Activated T-cell treated with anti-CD3 and anti-CD28 coated beads, Interleukin-2, amount 50 U/mL, for 4 hours (primary cell): ENCODE results near the gene KLF13. TPM values are rescaled to one million over a fixed set of nuclear protein-coding genes. Genes with fewer than 3 reads are reported as not detected.
"Not testable (repeated sequence)": the region's sequence is repeated elsewhere in the genome, so short reads cannot be mapped to it uniquely, and the experiment has no call there.

Source experiments
- ATAC-seq, 2 donors: fragments of 200-7000 bp; cut with Tn5 transposase; one replicate each; pipeline ENCODE4 v1.10.0; 2021
- DNase-seq: peaks from one replicate; pipeline ENCODE4 v3.0.0-alpha.2; 2020
- H3K27me3 Mint-ChIP-seq: one replicate; pipeline ENCODE4 v1.8.0; 2021; ENCODE audit warnings: low read depth, mixed read lengths
- H3K36me3 Mint-ChIP-seq: one replicate; pipeline ENCODE4 v1.8.0; 2022; ENCODE audit warnings: mixed read lengths; ENCODE audit not compliant: insufficient read depth
- H3K4me1 Mint-ChIP-seq: one replicate; pipeline ENCODE4 v1.8.0; 2021; ENCODE audit warnings: low read depth, mixed read lengths
- H3K4me3 Mint-ChIP-seq: one replicate; pipeline ENCODE4 v1.8.0; 2021; ENCODE audit warnings: mild to moderate bottlenecking, moderate library complexity, mixed read lengths
- H3K9me3 Mint-ChIP-seq: one replicate; pipeline ENCODE4 v1.8.0; 2021; ENCODE audit warnings: mixed read lengths
- total RNA-seq, 3 donors: library from RNA; stranded (reverse); gene quantifications; one replicate each; pipeline ENCODE4 v1.2.1, GENCODE V29; 2021

Gene KLF13
- total RNA-seq, 3 donors from 2014 or later, result 75.0 to 82.8 (median 81.8) TPM

DNA sequence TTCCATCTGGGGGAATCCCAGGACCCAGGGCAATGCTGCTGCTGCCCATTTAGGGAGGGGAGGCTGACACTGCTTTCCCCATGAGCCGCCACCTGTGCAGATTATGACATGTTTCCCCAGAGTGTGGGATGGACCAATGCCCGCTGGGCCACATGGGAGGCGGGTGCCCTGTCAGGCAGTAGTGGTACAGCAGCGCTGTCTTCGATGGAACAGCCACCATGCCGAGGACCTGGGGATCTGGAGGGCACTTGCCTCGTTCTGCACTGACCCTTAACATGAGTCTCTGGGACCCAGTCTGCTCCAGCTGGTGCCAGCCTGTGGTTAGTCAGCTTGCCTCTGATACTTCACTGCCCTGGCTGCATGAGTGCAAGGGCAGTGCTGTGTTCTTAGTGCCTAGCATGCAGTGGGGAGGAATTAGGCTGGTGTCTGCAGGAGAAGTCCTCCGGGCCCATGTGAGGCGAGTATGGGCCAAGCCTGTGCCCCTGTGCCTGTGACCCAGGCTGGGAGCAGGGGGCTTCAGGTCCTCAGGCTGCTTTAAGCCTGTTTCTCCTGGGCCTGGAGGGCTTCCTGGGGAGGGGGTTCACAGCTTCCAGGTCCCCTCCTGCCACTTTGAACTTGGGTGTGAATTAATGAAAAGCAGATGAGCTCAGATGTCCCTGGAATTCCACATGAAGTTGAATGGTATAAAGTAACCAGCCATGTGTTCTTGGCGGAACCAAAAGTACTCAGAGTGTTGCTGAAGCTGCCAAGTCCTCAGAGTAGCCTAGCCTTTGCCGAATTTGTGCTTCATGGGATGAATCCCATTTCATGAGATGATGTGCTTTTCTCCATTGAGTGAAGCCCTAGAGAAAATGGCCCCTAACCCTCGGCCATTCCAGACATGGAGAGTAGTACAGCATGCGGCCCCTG lies 22.9 kb downstream of the KLF13 start:
- no peaks in the 10 kb centered on the region for H3K9me3 Mint-ChIP-seq
- H3K36me3 Mint-ChIP-seq, result peaks cover 11% of the 10 kb centered on the region
- peaks cover 100% of the 10 kb centered on the region for H3K4me1 Mint-ChIP-seq
- H3K4me3 Mint-ChIP-seq, result peak overlapping the region; percentile 11
- H3K27me3 Mint-ChIP-seq, result no peaks in the 10 kb centered on the region
- ATAC-seq, result no peak
- DNase-seq, result no peak

DNA sequence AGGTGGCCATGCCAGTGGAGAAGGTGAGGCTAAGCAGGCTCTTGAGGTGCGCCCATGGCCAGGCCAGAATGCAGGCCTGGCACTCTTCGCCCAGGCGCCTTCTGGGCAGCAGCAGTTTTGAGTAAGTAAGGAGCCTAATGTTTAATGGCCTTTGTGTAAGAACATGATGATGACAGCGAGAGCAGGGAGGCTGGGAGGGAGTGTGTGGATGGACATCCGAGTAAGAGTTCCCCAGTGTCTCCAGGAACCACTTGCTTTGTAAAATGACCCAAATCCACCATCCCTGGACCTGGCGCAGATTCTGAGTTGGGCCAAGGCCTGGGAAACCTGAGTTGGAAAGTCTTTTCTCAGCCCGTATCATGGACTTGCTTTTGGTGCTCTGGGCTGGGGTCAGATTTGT lies 24.1 kb downstream of the KLF13 start:
- Mint-ChIP-seq H3K4me3 (no peak overlapping the region), H3K36me3 (peaks cover 20% of the 10 kb centered on the region), H3K9me3 (no peaks in the 10 kb centered on the region), H3K4me1 (peaks cover 100% of the 10 kb centered on the region), H3K27me3 (no peaks in the 10 kb centered on the region)
- ATAC-seq, result no peak
- DNase-seq, result no peak

DNA sequence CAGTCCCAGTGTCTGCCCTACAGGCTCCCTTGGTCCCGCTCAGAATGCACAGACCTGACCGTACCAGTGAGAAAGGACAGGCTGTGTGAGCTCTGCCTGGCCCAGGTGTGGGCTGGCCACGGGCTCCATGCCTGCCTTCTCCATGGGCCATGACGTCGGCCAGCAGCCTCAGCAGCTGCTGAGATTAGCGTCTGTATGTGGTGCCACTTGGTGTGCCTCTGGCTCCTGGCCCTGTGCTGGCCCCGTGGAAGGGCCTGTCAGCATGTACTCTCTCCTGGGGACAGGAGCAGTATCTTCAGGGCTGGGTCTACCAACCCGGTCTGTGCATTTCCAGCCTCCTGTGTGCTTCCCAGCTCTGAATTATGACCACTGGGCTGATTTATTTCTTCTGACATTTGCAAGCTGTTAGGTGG lies 25.7 kb downstream of the KLF13 start:
- no peaks in the 10 kb centered on the region for H3K27me3 Mint-ChIP-seq
- no peak for ATAC-seq
- H3K4me1 Mint-ChIP-seq, result peaks cover 100% of the 10 kb centered on the region
- H3K9me3 Mint-ChIP-seq, result no peaks in the 10 kb centered on the region
- DNase-seq, result no peak
- H3K36me3 Mint-ChIP-seq, result peaks cover 23% of the 10 kb centered on the region
- H3K4me3 Mint-ChIP-seq, result peak overlapping the region; percentile 61

- ATAC-seq (peak; percentile 25 to 31), DNase-seq (peak; percentile 46)
- Mint-ChIP-seq H3K36me3 (peaks cover 19% of the 10 kb centered on the region), H3K9me3 (no peaks in the 10 kb centered on the region), H3K27me3 (no peaks in the 10 kb centered on the region), H3K4me1 (peaks cover 100% of the 10 kb centered on the region), H3K4me3 (peak overlapping the region; percentile 61)
These were observed 26.5 kb downstream of the KLF13 start for GRCh38 chr15:31352911-31353811.

DNA sequence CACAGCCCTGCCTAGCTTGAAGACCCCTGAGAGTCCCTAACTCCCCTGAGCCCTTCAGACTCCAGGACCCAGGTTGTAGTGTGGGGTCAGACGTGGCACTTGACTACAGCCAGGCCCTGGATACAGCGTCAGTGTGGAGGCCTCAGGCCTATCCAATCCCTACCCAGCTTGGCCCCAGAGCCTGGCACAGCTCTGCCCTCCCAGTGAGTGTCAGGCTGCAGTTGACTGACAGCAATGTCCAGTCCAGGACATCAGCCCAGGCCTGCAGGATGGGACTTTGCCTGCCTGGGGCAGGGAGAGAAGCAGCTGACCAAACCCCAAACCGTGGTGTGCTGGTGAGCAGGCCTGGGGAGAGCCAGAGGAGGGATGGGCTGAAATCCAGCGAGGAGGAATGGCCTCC lies 27.3 kb downstream of the KLF13 start:
- Mint-ChIP-seq H3K4me1 (peaks cover 100% of the 10 kb centered on the region), H3K36me3 (peaks cover 22% of the 10 kb centered on the region), H3K4me3 (no peak overlapping the region), H3K9me3 (no peaks in the 10 kb centered on the region), H3K27me3 (no peaks in the 10 kb centered on the region)
- ATAC-seq (no peak), DNase-seq (no peak)

GRCh38 chr15:31356097-31356496 lies 29.5 kb downstream of the KLF13 start:
- H3K36me3 Mint-ChIP-seq, result peaks cover 18% of the 10 kb centered on the region
- not testable (repeated sequence) for H3K9me3 Mint-ChIP-seq, ATAC-seq, DNase-seq, H3K27me3 Mint-ChIP-seq
- peaks cover 98% of the 10 kb centered on the region for H3K4me1 Mint-ChIP-seq
- peak overlapping the region; percentile 74 for H3K4me3 Mint-ChIP-seq

GRCh38 chr15:31357148-31357547 lies 30.5 kb downstream of the KLF13 start:
- peak overlapping the region; percentile 74 for H3K4me3 Mint-ChIP-seq
- peak in 1 of 2 donors; percentile 13 for ATAC-seq
- peaks cover 18% of the 10 kb centered on the region for H3K36me3 Mint-ChIP-seq
- H3K4me1 Mint-ChIP-seq, result peaks cover 98% of the 10 kb centered on the region
- H3K9me3 Mint-ChIP-seq, result no peaks in the 10 kb centered on the region
- no peak for DNase-seq
- H3K27me3 Mint-ChIP-seq, result no peaks in the 10 kb centered on the region

- H3K4me3 Mint-ChIP-seq, result peak overlapping the region; percentile 57
- peaks cover 98% of the 10 kb centered on the region for H3K4me1 Mint-ChIP-seq
- no peaks in the 10 kb centered on the region for H3K9me3 Mint-ChIP-seq
- peaks cover 18% of the 10 kb centered on the region for H3K36me3 Mint-ChIP-seq
- DNase-seq (no peak), ATAC-seq (no peak)
- H3K27me3 Mint-ChIP-seq, result no peaks in the 10 kb centered on the region
These were observed 31.5 kb downstream of the KLF13 start for GRCh38 chr15:31358163-31358562.

GRCh38 chr15:31358957-31359701 lies 32.5 kb downstream of the KLF13 start:
- DNase-seq, result no peak
- no peak for ATAC-seq
- H3K4me3 Mint-ChIP-seq, result peak overlapping the region; percentile 72
- no peaks in the 10 kb centered on the region for H3K9me3 Mint-ChIP-seq
- no peaks in the 10 kb centered on the region for H3K27me3 Mint-ChIP-seq
- H3K36me3 Mint-ChIP-seq, result peaks cover 17% of the 10 kb centered on the region
- peaks cover 98% of the 10 kb centered on the region for H3K4me1 Mint-ChIP-seq

DNA sequence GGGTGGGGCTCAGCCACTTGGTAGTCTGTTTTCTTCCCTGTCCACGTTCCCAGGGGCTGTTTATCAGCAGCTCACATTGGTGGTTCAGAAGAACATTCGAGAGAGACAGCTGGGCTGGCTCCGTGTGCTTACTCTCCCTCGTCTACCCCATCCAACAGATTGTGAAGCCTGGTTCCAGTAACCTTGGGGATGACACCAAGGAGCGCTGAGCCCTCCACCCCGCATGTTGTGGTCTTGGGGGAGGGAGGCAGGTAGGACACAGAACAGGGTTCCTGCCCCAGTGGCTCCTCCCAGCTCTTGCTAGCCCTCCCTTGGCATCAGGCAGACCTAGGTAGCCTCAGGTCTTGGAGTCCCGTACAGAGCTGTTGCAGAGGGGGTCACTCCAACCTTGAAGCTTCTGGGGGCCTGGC lies 33.1 kb downstream of the KLF13 start:
- Mint-ChIP-seq H3K4me3 (peak overlapping the region; percentile 72), H3K9me3 (no peaks in the 10 kb centered on the region), H3K27me3 (no peaks in the 10 kb centered on the region), H3K36me3 (peaks cover 16% of the 10 kb centered on the region), H3K4me1 (peaks cover 98% of the 10 kb centered on the region)
- no peak for DNase-seq
- ATAC-seq, result no peak

- Mint-ChIP-seq H3K27me3 (no peaks in the 10 kb centered on the region), H3K9me3 (no peaks in the 10 kb centered on the region), H3K4me3 (peak overlapping the region; percentile 72), H3K36me3 (peaks cover 11% of the 10 kb centered on the region), H3K4me1 (peaks cover 98% of the 10 kb centered on the region)
- ATAC-seq (no peak), DNase-seq (no peak)
These were observed 33.5 kb downstream of the KLF13 start for GRCh38 chr15:31360158-31360561.

DNA sequence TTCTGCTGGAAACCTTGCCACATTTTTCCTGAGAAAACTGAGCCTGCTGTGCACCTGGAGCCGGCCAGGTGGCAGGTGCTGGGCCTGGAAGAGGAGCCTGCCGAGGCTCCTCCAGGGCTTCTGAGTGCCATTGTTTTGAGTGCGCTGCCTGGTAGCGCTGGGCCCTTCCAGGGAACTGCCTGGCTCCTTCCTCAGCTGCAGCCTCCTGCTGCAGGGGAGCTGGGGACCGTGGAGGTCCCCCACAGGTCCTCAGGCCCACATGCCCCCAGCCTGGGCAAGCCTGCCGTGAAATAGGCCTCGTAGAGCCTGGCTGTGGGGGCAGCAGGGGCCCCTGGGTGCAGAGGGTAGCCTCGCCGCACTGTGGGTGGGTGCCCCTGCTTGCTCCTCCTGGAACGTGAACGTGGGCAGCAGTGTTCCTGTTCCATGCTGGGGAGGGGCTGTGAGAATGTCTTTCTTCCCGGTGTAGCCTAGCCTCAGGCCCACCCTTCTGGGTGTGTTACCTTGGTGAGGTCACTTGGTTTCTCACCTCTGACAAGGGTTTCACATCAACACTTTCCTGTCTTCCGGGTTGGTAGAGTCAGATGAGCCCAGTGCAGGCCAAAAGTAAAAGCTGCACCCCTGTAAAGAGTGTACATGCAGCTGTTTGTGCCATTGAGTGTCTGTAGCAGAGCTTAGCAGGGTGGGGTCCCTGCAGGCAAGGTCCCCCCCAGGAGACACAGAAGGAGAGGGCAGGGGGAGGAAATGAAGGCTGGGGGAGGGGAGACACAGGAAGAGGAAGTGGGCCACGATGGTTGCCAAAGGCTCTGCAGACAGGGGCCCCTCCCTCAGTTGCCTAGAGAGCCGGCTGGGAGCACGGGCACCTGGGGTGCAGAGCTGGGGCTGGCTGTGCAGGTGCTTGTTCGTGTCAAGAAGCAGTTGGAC lies 34.5 kb downstream of the KLF13 start:
- Mint-ChIP-seq H3K27me3 (no peaks in the 10 kb centered on the region), H3K4me1 (peaks cover 97% of the 10 kb centered on the region), H3K4me3 (peak overlapping the region; percentile 72), H3K36me3 (peaks cover 5% of the 10 kb centered on the region), H3K9me3 (no peaks in the 10 kb centered on the region)
- ATAC-seq (peak; percentile 64 to 66), DNase-seq (peak; percentile 43)
